HepG2 (cell line): ENCODE data around the gene CRABP1. TPM values are rescaled to one million over a fixed set of nuclear protein-coding genes. Genes with fewer than 3 reads are reported as not detected.

Source experiments
- ATAC-seq: fragments of 200-7000 bp; cut with Tn5 transposase; 3 replicates; pipeline ENCODE4 v1.9.1; 2020; ENCODE audit warnings: mild to moderate bottlenecking, moderate library complexity
- BruUV-seq: library from RNA; stranded (reverse); fragments of 400-500 nt; replicated peaks from 2 replicates; lab custom pipeline; 2021; lab: Mats Ljungman, UMichigan
- CTCF ChIA-PET: fragments of 300-600 bp; formaldehyde crosslinking; extraction: SDS; loops from one replicate; lab custom pipeline; 2021; ENCODE audit warnings: low total read pairs, inconsistent platforms, low intra/inter-chr PET ratio; lab: Yijun Ruan, JAX
- POLR2A ChIA-PET: fragments of 350-600 bp; sonication (Branson Sonifier 250); formaldehyde crosslinking; loops from one replicate; lab custom pipeline; 2020; ENCODE audit warnings: antibody characterized with exemption, inconsistent platforms; lab: Yijun Ruan, JAX
- DNase-seq: peaks from one replicate; pipeline ENCODE4 v3.0.0-alpha.2; 2015; ENCODE audit warnings: low spot score
- FAIRE-seq: peaks from 3 replicates; lab custom pipeline; 2011; peaks lifted over from hg19 to GRCh38; lab: Jason Lieb, UNC
- H2AFZ ChIP-seq: one replicate; pipeline ENCODE4 v1.6.1; 2011; ENCODE audit warnings: low read length, inconsistent platforms
- H3K27ac ChIP-seq: fragments of 300-600 bp; 3 replicates; pipeline ENCODE4 v1.8.0; 2011; ENCODE audit warnings: mixed run types, mild to moderate bottlenecking, mixed read lengths, low read length, inconsistent platforms; ENCODE audit not compliant: insufficient read depth; ENCODE audit errors: extremely low read length
- H3K27me3 ChIP-seq, 2 experiments: fragments of 200-600 bp in 1 of 2; 2 replicates in 1 of 2; 3 replicates in 1 of 2; pipeline versions ENCODE4 v1.6.0 to v1.8.0; 2011; ENCODE audit warnings: low read length in 2 of 2, mild to moderate bottlenecking in 2 of 2, moderate library complexity in 2 of 2, inconsistent platforms in 1 of 2; ENCODE audit not compliant: insufficient read depth in 2 of 2, control insufficient read depth in 1 of 2
- H3K36me3 ChIP-seq, 2 experiments: fragments of 200-600 bp in 1 of 2; replicated peaks in 1 of 2; 2 replicates in 1 of 2; 3 replicates in 1 of 2; pipeline versions ENCODE4 v1.5.1 to v1.8.0; 2011; ENCODE audit warnings: low read length in 2 of 2, inconsistent platforms in 1 of 2; ENCODE audit not compliant: insufficient read depth in 2 of 2, control insufficient read depth in 1 of 2
- H3K4me1 ChIP-seq: 2 replicates; pipeline ENCODE4 v1.5.1; 2012; ENCODE audit warnings: low read length, inconsistent platforms; ENCODE audit not compliant: insufficient read depth
- H3K4me2 ChIP-seq: 2 replicates; pipeline ENCODE4 v1.6.0; 2011; ENCODE audit warnings: low read depth, low read length, inconsistent platforms
- H3K4me3 ChIP-seq, 3 experiments: fragments of 200-600 bp in 1 of 3; sonication (generic), shearing (Covaris generic) in 1 of 3; replicated peaks in 1 of 3; 2 replicates each; pipeline ENCODE4 v1.5.1; 2011 to 2016; ENCODE audit warnings: low read length in 3 of 3, inconsistent platforms in 2 of 3, low read depth in 2 of 3, mild to moderate bottlenecking in 2 of 3, control low read depth in 1 of 3, mixed read lengths in 1 of 3; ENCODE audit not compliant: insufficient read depth in 1 of 3
- H3K79me2 ChIP-seq: one replicate; pipeline ENCODE4 v1.6.1; 2011; ENCODE audit warnings: low read length, inconsistent platforms; ENCODE audit not compliant: insufficient read depth
- H3K9ac ChIP-seq: 2 replicates; pipeline ENCODE4 v1.6.0; 2011; ENCODE audit warnings: mild to moderate bottlenecking, low read depth, low read length, inconsistent platforms; ENCODE audit not compliant: insufficient read depth
- H3K9me3 ChIP-seq: 2 replicates; pipeline ENCODE4 v1.5.1; 2012; ENCODE audit warnings: mild to moderate bottlenecking, low read length
- H4K20me1 ChIP-seq: 2 replicates; pipeline ENCODE4 v1.6.0; 2011; ENCODE audit warnings: inconsistent platforms, mild to moderate bottlenecking, low read length, moderate library complexity; ENCODE audit not compliant: insufficient read depth
- FIP1L1 ChIP-seq: fragments of 200-400 bp; formaldehyde crosslinking; IDR thresholded peaks from 2 replicates; pipeline ENCODE4 v1.6.1; 2018; ENCODE audit warnings: low read depth, mild to moderate bottlenecking, low read length, moderate library complexity, borderline replicate concordance; ENCODE audit not compliant: insufficient read depth
- GZF1 ChIP-seq: sonication (generic); formaldehyde crosslinking; IDR thresholded peaks from 2 replicates; pipeline ENCODE4 v1.5.1; 2020; ENCODE audit warnings: mild to moderate bottlenecking, missing genetic modification reagents
- REPIN1 ChIP-seq: sonication (generic); formaldehyde crosslinking; IDR thresholded peaks from 2 replicates; pipeline ENCODE4 v1.8.0; 2022; ENCODE audit warnings: missing genetic modification reagents, low read depth, mild to moderate bottlenecking, borderline replicate concordance
- ZNF224 ChIP-seq: sonication (generic); formaldehyde crosslinking; IDR thresholded peaks from 2 replicates; pipeline ENCODE4 v1.5.0; 2020; ENCODE audit warnings: mild to moderate bottlenecking, missing genetic modification reagents
- ZNF569 ChIP-seq: sonication (generic); formaldehyde crosslinking; IDR thresholded peaks from 2 replicates; pipeline ENCODE4 v1.5.0; 2020; ENCODE audit warnings: mild to moderate bottlenecking, missing genetic modification reagents, moderate library complexity, borderline replicate concordance
- WGBS: methylation state at CpG from one replicate; pipeline ENCODE4 v1.1.6; 2017; ENCODE audit warnings: low lambda C conversion rate; 5-methylcytosine and 5-hydroxymethylcytosine counted together
- in situ Hi-C: cut with HindIII; loops from 2 replicates; pipeline ENCODE4 v1.10.0; 2017; ENCODE audit warnings: low pct_unique_long_range_greater_than_20kb; ENCODE audit not compliant: extremely low pct_ligation_motif_present
- intact Hi-C: fragments of 100-400 bp; cut with micrococcal nuclease; formaldehyde crosslinking; loops from one replicate; pipeline ENCODE4 v1.10.0; 2022; ENCODE audit not compliant: unreplicated experiment
- polyA plus RNA-seq, 8 experiments: library from polyadenylated mRNA; depleted of rRNA in 3 of 8; stranded (reverse) in 7 of 8; unstranded in 1 of 8; fragments of >200 nt; fragmentation: Illumina TruSeq in 4 of 8; extraction: Trizol in 4 of 8; gene quantifications; 2 replicates each; pipeline versions ENCODE4 v1.2.1 to v1.2.3, GENCODE V29; 2011 to 2016; ENCODE audit warnings: low read depth in 4 of 8, missing spikeins in 1 of 8, mixed read lengths in 1 of 8; ENCODE audit not compliant: insufficient read depth in 1 of 8
- total RNA-seq, 5 experiments: library from RNA; depleted of rRNA; stranded (reverse); fragments of >200 nt; fragmentation: Illumina TruSeq; extraction: Trizol; gene quantifications; 2 replicates each; pipeline ENCODE4 v1.2.3, GENCODE V29; 2016; ENCODE audit warnings: low read depth in 1 of 5
- TF ChIP-seq, protein P1 (sequence below): sonication (generic); formaldehyde crosslinking; IDR thresholded peaks from 2 replicates; pipeline ENCODE4 v1.4.0; 2020; ENCODE audit warnings: missing genetic modification reagents, borderline replicate concordance

The CRABP1 gene
- total and polyA plus RNA-seq, 2 of the 13 experiments (the other 11 are each of a cell fraction or from before 2014, with no cell fraction given): not detected

DNA sequence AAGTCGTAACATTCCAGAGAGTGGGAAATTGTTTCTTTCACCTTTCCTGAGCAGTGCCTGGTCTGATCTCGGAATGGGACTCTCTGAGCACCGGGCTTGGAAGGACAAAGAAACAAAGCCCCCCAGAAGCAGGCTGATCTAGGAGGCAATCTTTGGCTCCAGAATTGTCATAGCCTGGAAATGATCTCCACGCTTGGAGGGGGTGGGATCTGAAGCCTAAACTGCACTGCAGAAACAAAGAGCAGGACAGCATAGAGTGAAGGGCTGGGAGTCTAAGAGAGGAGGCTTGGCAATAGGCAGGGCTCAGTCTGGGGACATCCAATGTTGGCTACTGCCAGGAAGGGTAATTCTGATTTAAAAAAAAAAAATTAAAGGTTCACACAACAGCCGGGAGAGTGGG lies 1.9 kb downstream of the CRABP1 start:
- intact Hi-C loops: loop anchor here (10.0 kb wide), 1 partner anchor 53 kb away; no protein-coding TSS in a partner anchor
- H3K27me3 ChIP-seq: peaks cover 6 to 58% of the 10 kb centered on the region in 2 experiments; a peak in 4 of 5 replicates
- POLR2A ChIA-PET: no interaction called here
- H4K20me1 ChIP-seq: no peaks in the 10 kb centered on the region
- H3K4me1 ChIP-seq: peaks cover 10% of the 10 kb centered on the region; the same call in 1 of the 2 replicates
- CTCF ChIA-PET: no interaction called here
- no peak for ATAC-seq
- H3K9ac ChIP-seq: no peak overlapping the region
- TF ChIP-seq REPIN1 (CRISPR knock-in tag) (no peak), FIP1L1 (no peak), ZNF224 (CRISPR knock-in tag) (no peak), GZF1 (CRISPR knock-in tag) (no peak), ZNF569 (CRISPR knock-in tag) (no peak)
- TF ChIP-seq, protein P1, sequence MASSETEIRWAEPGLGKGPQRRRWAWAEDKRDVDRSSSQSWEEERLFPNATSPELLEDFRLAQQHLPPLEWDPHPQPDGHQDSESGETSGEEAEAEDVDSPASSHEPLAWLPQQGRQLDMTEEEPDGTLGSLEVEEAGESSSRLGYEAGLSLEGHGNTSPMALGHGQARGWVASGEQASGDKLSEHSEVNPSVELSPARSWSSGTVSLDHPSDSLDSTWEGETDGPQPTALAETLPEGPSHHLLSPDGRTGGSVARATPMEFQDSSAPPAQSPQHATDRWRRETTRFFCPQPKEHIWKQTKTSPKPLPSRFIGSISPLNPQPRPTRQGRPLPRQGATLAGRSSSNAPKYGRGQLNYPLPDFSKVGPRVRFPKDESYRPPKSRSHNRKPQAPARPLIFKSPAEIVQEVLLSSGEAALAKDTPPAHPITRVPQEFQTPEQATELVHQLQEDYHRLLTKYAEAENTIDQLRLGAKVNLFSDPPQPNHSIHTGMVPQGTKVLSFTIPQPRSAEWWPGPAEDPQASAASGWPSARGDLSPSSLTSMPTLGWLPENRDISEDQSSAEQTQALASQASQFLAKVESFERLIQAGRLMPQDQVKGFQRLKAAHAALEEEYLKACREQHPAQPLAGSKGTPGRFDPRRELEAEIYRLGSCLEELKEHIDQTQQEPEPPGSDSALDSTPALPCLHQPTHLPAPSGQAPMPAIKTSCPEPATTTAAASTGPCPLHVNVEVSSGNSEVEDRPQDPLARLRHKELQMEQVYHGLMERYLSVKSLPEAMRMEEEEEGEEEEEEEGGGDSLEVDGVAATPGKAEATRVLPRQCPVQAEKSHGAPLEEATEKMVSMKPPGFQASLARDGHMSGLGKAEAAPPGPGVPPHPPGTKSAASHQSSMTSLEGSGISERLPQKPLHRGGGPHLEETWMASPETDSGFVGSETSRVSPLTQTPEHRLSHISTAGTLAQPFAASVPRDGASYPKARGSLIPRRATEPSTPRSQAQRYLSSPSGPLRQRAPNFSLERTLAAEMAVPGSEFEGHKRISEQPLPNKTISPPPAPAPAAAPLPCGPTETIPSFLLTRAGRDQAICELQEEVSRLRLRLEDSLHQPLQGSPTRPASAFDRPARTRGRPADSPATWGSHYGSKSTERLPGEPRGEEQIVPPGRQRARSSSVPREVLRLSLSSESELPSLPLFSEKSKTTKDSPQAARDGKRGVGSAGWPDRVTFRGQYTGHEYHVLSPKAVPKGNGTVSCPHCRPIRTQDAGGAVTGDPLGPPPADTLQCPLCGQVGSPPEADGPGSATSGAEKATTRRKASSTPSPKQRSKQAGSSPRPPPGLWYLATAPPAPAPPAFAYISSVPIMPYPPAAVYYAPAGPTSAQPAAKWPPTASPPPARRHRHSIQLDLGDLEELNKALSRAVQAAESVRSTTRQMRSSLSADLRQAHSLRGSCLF (CRISPR knock-in tag): no peak
- BruUV-seq: no TSS peak
- 26% methylated on average over 5 of the region's 5 CpGs for WGBS
- H3K27ac ChIP-seq: no peak overlapping the region
- H3K79me2 ChIP-seq: no peaks in the 10 kb centered on the region
- in situ Hi-C loops: no loop called here
- no peak overlapping the region for H3K4me2 ChIP-seq
- no peak for DNase-seq
- H3K36me3 ChIP-seq: no peaks in the 10 kb centered on the region
- FAIRE-seq: no peak
- no peak overlapping the region for H2AFZ ChIP-seq
- H3K4me3 ChIP-seq: no peak overlapping the region
- no peaks in the 10 kb centered on the region for H3K9me3 ChIP-seq
